H1 (cell line): ENCODE measurements around the gene FBN1. TPM values are rescaled to one million over a fixed set of nuclear protein-coding genes. Genes with fewer than 3 reads are reported as not detected.

Experiments
- CTCF ChIA-PET: fragments of 300-600 bp; sonication (Branson Sonifier 250); formaldehyde crosslinking; loops from one replicate; lab custom pipeline; 2021; ENCODE audit not compliant: partially characterized antibody; lab: Charles Lee
- POLR2A ChIA-PET: fragments of 300-600 bp; sonication (Branson Sonifier 250); formaldehyde crosslinking; loops from one replicate; lab custom pipeline; 2021; ENCODE audit warnings: inconsistent platforms; ENCODE audit not compliant: partially characterized antibody; lab: Charles Lee
- DNase-seq, 2 experiments: peaks; one replicate each; pipeline versions ENCODE4 v3.0.0 to v3.0.0-alpha.2; 2010 to 2022; ENCODE audit warnings: low spot score in 2 of 2, low read depth in 1 of 2, mixed read lengths in 1 of 2
- FAIRE-seq: peaks from 2 replicates; lab custom pipeline; 2011; peaks lifted over from hg19 to GRCh38; lab: Jason Lieb, UNC
- H2AFZ ChIP-seq: 2 replicates; pipeline ENCODE4 v1.8.1; 2012; ENCODE audit warnings: low read length, inconsistent platforms
- H2AK5ac ChIP-seq: 2 replicates; pipeline ENCODE4 v1.6.1; 2013; ENCODE audit warnings: low read depth, low read length
- H2BK120ac ChIP-seq: replicated peaks from 2 replicates; pipeline ENCODE3; 2013; ENCODE audit warnings: low read depth, low read length, inconsistent platforms
- H2BK12ac ChIP-seq: 2 replicates; pipeline ENCODE4 v1.6.1; 2013; ENCODE audit warnings: low read depth, low read length
- H2BK15ac ChIP-seq: 2 replicates; pipeline ENCODE4 v1.6.1; 2013; ENCODE audit warnings: low read length
- H2BK20ac ChIP-seq: 2 replicates; pipeline ENCODE4 v1.6.1; 2013; ENCODE audit warnings: low read length
- H2BK5ac ChIP-seq: 2 replicates; pipeline ENCODE4 v1.6.1; 2013; ENCODE audit warnings: low read depth, low read length
- H3K14ac ChIP-seq: 2 replicates; pipeline ENCODE4 v1.6.1; 2013; ENCODE audit warnings: inconsistent platforms; ENCODE audit not compliant: insufficient read length
- H3K18ac ChIP-seq: 2 replicates; pipeline ENCODE4 v1.6.1; 2013; ENCODE audit warnings: low read length; ENCODE audit errors: extremely low read depth
- H3K23ac ChIP-seq: 2 replicates; pipeline ENCODE4 v1.6.1; 2013; ENCODE audit warnings: inconsistent platforms; ENCODE audit not compliant: insufficient read length
- H3K23me2 ChIP-seq: 2 replicates; pipeline ENCODE4 v1.6.1; 2013; ENCODE audit warnings: low read depth, low read length
- H3K27ac ChIP-seq: 2 replicates; pipeline ENCODE4 v1.6.1; 2011; ENCODE audit warnings: low read depth, low read length, inconsistent platforms
- H3K27me3 ChIP-seq, 4 experiments: replicated peaks in 1 of 4; 1 replicate in 1 of 4; 2 replicates in 3 of 4; pipeline versions ENCODE4 v1.6.1 to v1.8.1; 2011 to 2013; ENCODE audit warnings: low read length in 3 of 4, mild to moderate bottlenecking in 3 of 4, inconsistent platforms in 2 of 4, mixed read lengths in 2 of 4, moderate library complexity in 1 of 4; ENCODE audit not compliant: control insufficient read depth in 3 of 4, insufficient read depth in 3 of 4; ENCODE audit errors: extremely low read depth in 1 of 4
- H3K36me3 ChIP-seq, 4 experiments: 2 replicates each; pipeline versions ENCODE4 v1.6.1 to v1.8.1; 2011 to 2013; ENCODE audit warnings: mild to moderate bottlenecking in 4 of 4, low read length in 3 of 4, moderate library complexity in 2 of 4, control low read depth in 1 of 4, inconsistent platforms in 1 of 4; ENCODE audit not compliant: insufficient read depth in 4 of 4, control insufficient read depth in 2 of 4
- H3K4ac ChIP-seq: replicated peaks from 2 replicates; pipeline ENCODE3; 2013; ENCODE audit warnings: low read length, low read depth, mixed read lengths, inconsistent platforms; ENCODE audit not compliant: insufficient read length
- H3K4me1 ChIP-seq, 4 experiments: replicated peaks in 1 of 4; 1 replicate in 1 of 4; 2 replicates in 3 of 4; pipeline versions ENCODE4 v1.6.1 to v1.8.1; 2011 to 2013; ENCODE audit warnings: low read length in 3 of 4, inconsistent platforms in 2 of 4, mixed read lengths in 1 of 4; ENCODE audit not compliant: insufficient read depth in 4 of 4, control insufficient read depth in 3 of 4
- H3K4me2 ChIP-seq, 2 experiments: 2 replicates each; pipeline versions ENCODE4 v1.6.1 to v1.8.1; 2011 to 2013; ENCODE audit warnings: low read depth in 2 of 2, low read length in 2 of 2, control low read depth in 1 of 2, inconsistent platforms in 1 of 2, mild to moderate bottlenecking in 1 of 2; ENCODE audit not compliant: insufficient read depth in 1 of 2
- H3K4me3 ChIP-seq, 4 experiments: fragments of 200-600, 300-600 bp in 1 of 4; sonication (generic), shearing (Covaris generic), sonication (Bioruptor Twin) in 1 of 4; 2 replicates each; pipeline versions ENCODE4 v1.5.1 to v1.8.1; 2011 to 2016; ENCODE audit warnings: low read length in 4 of 4, low read depth in 3 of 4, control low read depth in 2 of 4, inconsistent platforms in 2 of 4, mild to moderate bottlenecking in 2 of 4, mixed read lengths in 1 of 4, moderate library complexity in 1 of 4; ENCODE audit not compliant: insufficient read depth in 2 of 4; ENCODE audit errors: extremely low read depth in 1 of 4
- H3K56ac ChIP-seq: replicated peaks from 2 replicates; pipeline ENCODE3; 2013; ENCODE audit warnings: low read depth, mild to moderate bottlenecking, mixed read lengths, low read length, inconsistent platforms; ENCODE audit not compliant: insufficient read length
- H3K79me1 ChIP-seq: 2 replicates; pipeline ENCODE4 v1.6.1; 2013; ENCODE audit warnings: low read depth, low read length, control low read depth
- H3K79me2 ChIP-seq, 2 experiments: 2 replicates each; pipeline versions ENCODE4 v1.6.1 to v1.8.1; 2012 to 2013; ENCODE audit warnings: low read length in 2 of 2, mild to moderate bottlenecking in 2 of 2, inconsistent platforms in 1 of 2; ENCODE audit not compliant: insufficient read depth in 2 of 2, control insufficient read depth in 1 of 2
- H3K9ac ChIP-seq, 4 experiments: replicated peaks in 1 of 4; 1 replicate in 1 of 4; 2 replicates in 3 of 4; pipeline versions ENCODE4 v1.6.1 to v1.8.1; 2011 to 2013; ENCODE audit warnings: low read depth in 3 of 4, low read length in 3 of 4, control low read depth in 2 of 4, mild to moderate bottlenecking in 2 of 4, moderate library complexity in 2 of 4, inconsistent platforms in 1 of 4; ENCODE audit errors: extremely low read depth in 1 of 4
- H3K9me3 ChIP-seq, 2 experiments: 2 replicates each; pipeline versions ENCODE4 v1.6.1 to v1.8.1; 2012 to 2013; ENCODE audit warnings: mild to moderate bottlenecking in 2 of 2, moderate library complexity in 2 of 2, control low read depth in 1 of 2, inconsistent platforms in 1 of 2, low read depth in 1 of 2, low read length in 1 of 2, mixed read lengths in 1 of 2; ENCODE audit not compliant: insufficient read depth in 2 of 2
- H4K20me1 ChIP-seq, 2 experiments: replicated peaks in 1 of 2; 2 replicates each; pipeline versions ENCODE3 to v1.8.1; 2011 to 2013; ENCODE audit warnings: inconsistent platforms in 2 of 2, low read length in 2 of 2, mild to moderate bottlenecking in 1 of 2; ENCODE audit not compliant: insufficient read depth in 2 of 2, control insufficient read depth in 1 of 2
- H4K5ac ChIP-seq: 2 replicates; pipeline ENCODE4 v1.6.1; 2013; ENCODE audit warnings: low read length, low read depth, mixed read lengths, inconsistent platforms; ENCODE audit not compliant: insufficient read length
- H4K8ac ChIP-seq: 2 replicates; pipeline ENCODE4 v1.8.0; 2013; ENCODE audit warnings: mild to moderate bottlenecking, moderate library complexity, low read length, inconsistent platforms; ENCODE audit not compliant: insufficient read depth; ENCODE audit errors: extremely low read depth
- H4K91ac ChIP-seq: replicated peaks from 2 replicates; pipeline ENCODE3; 2013; ENCODE audit warnings: low read length, mixed read lengths, inconsistent platforms; ENCODE audit not compliant: insufficient read length
- CBX5 ChIP-seq: fragments of 300-800, 300-1000 bp; sonication (generic); IDR thresholded peaks from 2 replicates; pipeline ENCODE4 v1.7.1; 2016; ENCODE audit warnings: antibody characterized with exemption, low read length, low read depth
- CTCF ChIP-seq, 3 experiments: IDR thresholded peaks; 1 replicate in 2 of 3; 2 replicates in 1 of 3; pipeline versions ENCODE4 v1.5.1 to v1.6.1; 2011; ENCODE audit warnings: low read length in 3 of 3, mild to moderate bottlenecking in 3 of 3, inconsistent platforms in 2 of 3, low read depth in 1 of 3, moderate library complexity in 1 of 3; ENCODE audit not compliant: insufficient read depth in 1 of 3; ENCODE audit errors: control extremely low read depth in 1 of 3
- HDAC6 ChIP-seq: IDR thresholded peaks from one replicate; pipeline ENCODE4 v1.7.1; 2012; ENCODE audit warnings: low read depth, mild to moderate bottlenecking, inconsistent platforms, low read length, moderate library complexity
- JUND ChIP-seq: IDR thresholded peaks from 2 replicates; pipeline ENCODE4 v1.6.1; 2011; ENCODE audit warnings: mild to moderate bottlenecking, improper control_type of control experiment, low read length
- MAFK ChIP-seq: IDR thresholded peaks from 2 replicates; pipeline ENCODE4 v1.6.1; 2012; ENCODE audit warnings: low read depth, mild to moderate bottlenecking, improper control_type of control experiment, low read length
- NANOG ChIP-seq: IDR thresholded peaks from 2 replicates; pipeline ENCODE4 v1.6.1; 2011; ENCODE audit warnings: low read length, low read depth, mild to moderate bottlenecking, inconsistent platforms; ENCODE audit not compliant: insufficient read depth, poor library complexity, severe bottlenecking
- RBBP5 ChIP-seq: IDR thresholded peaks from 2 replicates; pipeline ENCODE4 v1.7.1; 2012; ENCODE audit warnings: low read depth, mild to moderate bottlenecking, inconsistent platforms, low read length, moderate library complexity, borderline replicate concordance
- SIN3A ChIP-seq, 2 experiments: IDR thresholded peaks in 1 of 2; conservative IDR thresholded peaks in 1 of 2; 2 replicates each; pipeline ENCODE4 v1.6.1; 2011 to 2012; ENCODE audit warnings: low read length in 2 of 2, improper control_type of control experiment in 1 of 2, low read depth in 1 of 2, mild to moderate bottlenecking in 1 of 2
- SP4 ChIP-seq: IDR thresholded peaks from 2 replicates; pipeline ENCODE4 v1.6.1; 2012; ENCODE audit warnings: low read length, inconsistent platforms
- TBP ChIP-seq: IDR thresholded peaks from 2 replicates; pipeline ENCODE4 v1.6.1; 2011; ENCODE audit warnings: low read depth, low read length, improper control_type of control experiment
- WGBS, 2 experiments: shearing (Covaris generic) in 1 of 2; methylation state at CpG; one replicate each; pipeline versions ENCODE4 v1.1.6 to v1.1.7; 2013 to 2015; ENCODE audit warnings: low lambda C conversion rate in 2 of 2, mixed read lengths in 2 of 2, inconsistent platforms in 1 of 2, low coverage in 1 of 2, missing lambda C conversion rate in 1 of 2; ENCODE audit not compliant: insufficient replicate concordance in 2 of 2, insufficient coverage in 1 of 2, insufficient read length in 1 of 2; ENCODE audit errors: extremely low coverage in 1 of 2, missing lambda C conversion rate in 1 of 2; 5-methylcytosine and 5-hydroxymethylcytosine counted together
- polyA plus RNA-seq, 7 experiments: library from polyadenylated mRNA; depleted of rRNA in 3 of 7; stranded (reverse) in 5 of 7; unstranded in 2 of 7; fragments of >200 nt in 5 of 7; fragments of 200-250 nt in 2 of 7; gene quantifications; 1 replicate in 5 of 7; 2 replicates in 1 of 7; 4 replicates in 1 of 7; pipeline versions ENCODE4 v1.2.1 to v1.2.3, GENCODE V29; 2011 to 2013; ENCODE audit warnings: missing spikeins in 2 of 7, mixed read lengths in 2 of 7
- total RNA-seq: library from RNA; stranded (reverse); fragmentation: NEBNext Ultra II Directional; extraction: Animal tissue kit (Norgen Biotek cat#: 25700); gene quantifications from 2 replicates; pipeline ENCODE4 v1.2.1, GENCODE V29; 2021

FBN1 gene
- total and polyA plus RNA-seq, 2 of the 8 experiments (the other 6 are each of a cell fraction or from before 2014, with no cell fraction given) = 3.0 to 4.0 TPM

GRCh38 chr15:48579945-48580671, 65.4 kb downstream of the FBN1 start:
- ChIA-PET POLR2A (no interaction called here), CTCF (interaction anchor here (0.6 to 1.1 kb wide), 3 partner anchors 10 to 30 kb away, joined by 3 to 4 read pairs (median 3); no protein-coding TSS in a partner anchor)
- FAIRE-seq = no peak
- no peak for DNase-seq
- Histone ChIP-seq H2BK12ac (no peak overlapping the region), H3K36me3 (no peaks in the 10 kb centered on the region), H2BK120ac (no peak overlapping the region), H3K9me3 (no peaks in the 10 kb centered on the region), H4K5ac (no peak overlapping the region), H2AFZ (no peak overlapping the region), H3K79me1 (no peaks in the 10 kb centered on the region), H4K8ac (no peak overlapping the region), H3K4me2 (no peak overlapping the region), H3K79me2 (no peaks in the 10 kb centered on the region), H3K56ac (no peak overlapping the region), H3K4ac (no peak overlapping the region), H3K23ac (no peak overlapping the region), H2BK15ac (no peak overlapping the region), H4K91ac (no peak overlapping the region), H3K27me3 (no peaks in the 10 kb centered on the region), H3K4me3 (no peak overlapping the region), H3K14ac (no peak overlapping the region), H2AK5ac (no peak overlapping the region), H3K27ac (no peak overlapping the region), H2BK20ac (no peak overlapping the region), H3K18ac (no peak overlapping the region), H3K23me2 (no peaks in the 10 kb centered on the region), H4K20me1 (no peaks in the 10 kb centered on the region), H2BK5ac (no peak overlapping the region), H3K9ac (no peak overlapping the region), H3K4me1 (no peaks in the 10 kb centered on the region)
- 93% methylated on average over 8 of the region's 8 CpGs; no CpG with 5 or more reads in 1 of the 2 experiments for WGBS, 2 experiments
- TF ChIP-seq SIN3A (conservative IDR thresholded peaks at IDR 0.05 in 1 of 2, IDR thresholded peaks at IDR 0.05 in 1 of 2; ENCODE audit: low read depth in 1 of 2, low read length in 2 of 2) (no peak), CTCF (IDR thresholded peaks at IDR 0.05; ENCODE audit: control extremely low read depth in 1 of 3, insufficient read depth in 1 of 3, low read depth in 1 of 3, low read length in 3 of 3) (no peak), CBX5 (no peak), RBBP5 (no peak), MAFK (no peak), HDAC6 (no peak), NANOG (no peak), JUND (no peak), SP4 (no peak), TBP (no peak)
